Body of pancreas (tissue), 4 donors: ENCODE results near the gene NXNL1.

ENCODE experiments used
- CTCF ChIP-seq, 7 experiments: fragments of 450-650 bp in 4 of 7; fragments of 200-600 bp in 3 of 7; sonication (generic) in 3 of 7; IDR thresholded peaks; one replicate each; pipeline ENCODE4 v1.5.1; 2016 to 2019; ENCODE audit warnings: antibody characterized with exemption in 7 of 7
- POLR2A ChIP-seq, 3 donors: fragments of 450-650 bp; IDR thresholded peaks; one replicate each; pipeline ENCODE4 v1.6.1; 2016; ENCODE audit warnings: antibody characterized with exemption in 3 of 3, mild to moderate bottlenecking in 2 of 3

GRCh38 chr19:17479325-17479791, 18.6 kb upstream of the NXNL1 start:
- TF ChIP-seq CTCF (IDR thresholded peaks at IDR 0.05), result no peak
- no peak for TF ChIP-seq POLR2A (IDR thresholded peaks at IDR 0.05)
